GM21717 (cell line): ENCODE data around the gene LRCH4.

Experiments used
- ATAC-seq: cut with Tn5 transposase; IDR thresholded peaks from one replicate; pipeline ENCODE4 v1.9.1; 2021; ENCODE audit warnings: mild to moderate bottlenecking, moderate library complexity; ENCODE audit not compliant: unreplicated experiment

The LRCH4 gene

DNA sequence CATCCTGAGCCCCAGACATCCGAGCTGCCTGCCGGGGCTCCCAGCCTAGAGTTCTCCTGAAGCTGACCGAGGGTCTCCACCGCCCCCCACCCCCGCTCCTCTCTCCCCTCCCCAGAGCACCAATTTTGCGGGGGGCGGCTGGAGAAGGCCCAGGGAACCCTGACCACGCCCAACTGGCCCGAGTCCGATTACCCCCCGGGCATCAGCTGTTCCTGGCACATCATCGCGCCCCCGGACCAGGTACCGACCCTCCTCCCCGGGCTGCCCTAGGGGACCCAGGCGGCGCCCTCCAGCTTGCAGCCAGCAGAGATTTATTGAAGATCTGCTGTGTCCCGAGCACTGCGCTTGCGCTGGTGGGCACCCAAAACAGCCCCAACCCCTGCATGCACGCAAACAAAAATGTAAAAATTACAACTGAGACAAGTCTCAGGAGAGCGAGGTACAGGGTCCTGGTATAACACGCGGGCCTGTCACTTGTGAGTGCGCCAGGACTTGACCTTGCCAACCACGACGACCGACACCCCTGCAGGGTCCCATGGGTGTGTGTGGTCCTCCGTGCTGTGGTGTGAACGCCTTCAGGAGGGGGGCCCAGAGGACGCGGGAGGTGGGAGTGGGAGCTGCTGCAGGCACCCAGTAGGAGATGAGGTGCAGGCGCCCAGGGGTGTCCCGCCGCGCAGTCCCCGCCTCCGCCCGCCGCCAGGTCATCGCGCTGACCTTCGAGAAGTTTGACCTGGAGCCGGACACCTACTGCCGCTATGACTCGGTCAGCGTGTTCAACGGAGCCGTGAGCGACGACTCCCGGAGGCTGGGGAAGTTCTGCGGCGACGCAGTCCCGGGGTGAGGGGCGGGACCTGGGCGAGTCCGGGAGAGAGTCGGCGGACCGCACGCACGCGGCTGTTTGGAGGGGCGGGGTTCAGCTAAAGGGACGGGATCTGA is 19.3 kb upstream of the LRCH4 start:
- peak; percentile 13 for ATAC-seq

GRCh38 chr7:100604028-100604975 is 18.4 kb upstream of the LRCH4 start:
- peak; percentile 40 for ATAC-seq

DNA sequence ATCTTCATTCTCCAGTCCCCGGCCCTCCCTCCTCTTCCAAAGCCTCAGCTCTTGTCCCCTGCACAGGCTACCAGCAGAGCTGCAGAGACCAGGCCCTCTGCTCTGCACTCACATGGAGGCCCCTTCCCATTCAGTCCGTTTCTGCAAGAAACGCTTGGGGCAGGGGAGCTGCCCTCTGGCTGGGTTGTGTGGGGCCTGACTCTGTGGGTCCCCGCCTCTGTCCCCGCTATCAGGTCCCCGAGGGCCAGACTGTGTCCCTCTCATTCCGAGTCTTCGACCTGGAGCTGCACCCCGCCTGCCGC is 17.7 kb upstream of the LRCH4 start:
- ATAC-seq = no peak

GRCh38 chr7:100602889-100603725 is 17.2 kb upstream of the LRCH4 start:
- no peak for ATAC-seq

- ATAC-seq = no peak
Observed at GRCh38 chr7:100600730-100601038, 14.8 kb upstream of the LRCH4 start.

- no peak for ATAC-seq
Observed at GRCh38 chr7:100599911-100600729, 14.2 kb upstream of the LRCH4 start.

- no peak for ATAC-seq
Observed at GRCh38 chr7:100598425-100598824, 12.5 kb upstream of the LRCH4 start.

GRCh38 chr7:100595188-100595587 is 9.3 kb upstream of the LRCH4 start:
- ATAC-seq = no peak

DNA sequence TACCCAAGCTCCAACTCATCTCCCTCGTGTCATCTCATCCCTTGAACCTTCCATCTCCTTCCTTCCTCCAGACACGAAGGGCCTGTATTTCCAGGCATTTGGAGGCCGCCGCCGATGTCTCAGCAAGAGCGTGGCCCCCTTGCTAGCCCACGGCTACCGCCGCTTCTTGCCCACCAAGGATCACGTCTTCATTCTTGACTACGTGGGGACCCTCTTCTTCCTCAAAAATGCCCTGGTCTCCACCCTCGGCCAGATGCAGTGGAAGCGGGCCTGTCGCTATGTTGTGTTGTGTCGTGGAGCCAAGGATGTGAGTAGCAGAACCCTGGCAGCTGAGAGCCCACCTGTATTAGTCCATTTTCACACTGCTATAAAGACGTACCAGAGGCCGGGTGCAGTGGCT is 5.7 kb upstream of the LRCH4 start:
- ATAC-seq = no peak

- no peak for ATAC-seq
Observed at GRCh38 chr7:100590077-100590737, 4.3 kb upstream of the LRCH4 start.

DNA sequence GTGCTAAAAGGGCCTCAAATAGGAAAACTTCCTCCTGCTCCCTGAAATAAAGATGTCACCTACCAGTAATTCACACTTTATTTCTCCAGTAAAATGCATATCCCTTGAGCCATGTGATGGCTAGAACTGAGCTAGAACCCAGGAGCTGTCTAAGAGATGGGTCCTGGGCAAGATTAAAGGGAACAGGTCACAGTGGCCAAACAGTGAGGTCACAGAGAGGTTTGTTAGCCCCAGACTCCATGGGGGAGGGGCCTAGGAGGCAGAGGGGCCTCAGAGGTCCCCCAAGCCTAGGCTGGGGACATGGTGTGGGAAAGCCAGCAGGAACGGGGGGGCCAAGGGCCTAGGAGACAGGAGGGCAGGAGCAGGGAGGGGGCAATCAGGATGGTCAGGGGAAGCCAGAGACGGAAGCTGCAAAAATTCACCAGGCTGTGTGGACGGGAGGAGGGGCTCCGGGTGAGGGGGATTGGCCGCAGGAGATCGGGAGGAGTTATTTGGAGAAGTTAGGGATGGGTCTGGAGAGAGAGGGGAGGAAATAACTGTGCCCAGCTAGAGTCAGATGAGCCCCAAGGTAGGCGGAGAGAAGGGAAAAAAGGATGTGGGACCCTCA is 3.5 kb upstream of the LRCH4 start:
- ATAC-seq = no peak

GRCh38 chr7:100588438-100588837 is 2.5 kb upstream of the LRCH4 start:
- ATAC-seq = no peak

- peak; percentile 79 for ATAC-seq
Observed at GRCh38 chr7:100586266-100587025, 517 bp upstream of the LRCH4 start, which contains the start of gene FBXO24. FBXO24 (plus strand) TSS chr7:100586328; CDS start chr7:100586626, 298 bp downstream.

DNA sequence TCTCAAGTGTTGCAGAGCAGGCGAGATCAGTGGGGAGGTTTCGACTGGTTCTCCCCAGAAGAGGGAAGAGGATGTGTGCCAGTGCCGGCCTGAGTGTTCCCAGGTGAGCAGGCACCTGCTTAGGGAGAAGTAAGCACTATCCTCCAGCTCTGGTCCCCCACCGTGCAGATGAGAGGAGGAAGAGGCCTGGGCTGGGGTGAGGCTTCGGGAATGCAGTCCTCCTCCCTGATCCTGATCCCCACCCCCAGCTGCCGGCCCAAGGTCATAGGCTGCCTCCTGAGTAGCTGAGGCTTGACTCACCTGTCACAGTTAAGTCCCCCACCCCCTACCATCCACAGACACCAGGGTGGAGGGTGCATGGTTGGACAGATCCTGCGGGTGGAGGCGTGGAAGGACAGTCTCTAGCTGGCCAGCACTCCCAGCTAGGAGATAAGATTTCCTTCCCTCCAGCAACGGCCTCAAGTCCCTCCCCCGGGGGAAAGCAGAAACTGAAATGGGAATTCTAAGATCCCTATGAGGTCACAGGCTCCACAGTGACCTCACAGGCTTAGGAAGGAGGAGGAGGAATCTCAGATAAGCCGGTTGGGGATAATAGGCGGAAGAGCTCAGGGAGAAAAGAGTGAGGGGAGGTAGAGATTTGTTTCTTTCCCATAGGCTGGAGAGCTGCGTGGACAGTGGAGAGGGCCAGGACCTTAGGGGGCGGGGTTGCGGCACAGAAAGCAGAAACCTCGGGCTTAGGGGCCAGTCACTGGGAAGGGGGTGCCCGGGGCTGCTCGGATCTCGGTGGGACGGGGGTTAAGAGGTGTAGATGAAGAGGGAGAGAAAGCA is 1.0 kb downstream of the LRCH4 start:
- ATAC-seq = no peak

- no peak for ATAC-seq
Observed at GRCh38 chr7:100584054-100584682, 1.8 kb downstream of the LRCH4 start.

GRCh38 chr7:100583132-100584053 is 2.5 kb downstream of the LRCH4 start:
- ATAC-seq = no peak
